Measurements from ENCODE around the gene KRTAP3-2. TPM values are rescaled to one million over a fixed set of nuclear protein-coding genes. Genes with fewer than 3 reads are reported as not detected.

Gene KRTAP3-2
- total RNA-seq, 1 donor from 2014 or later = not detected

GRCh38 chr17:40963838-40964237, 35.9 kb downstream of the KRTAP3-2 start:
- intact Hi-C loops (cut with micrococcal nuclease) = no loop called here

GRCh38 chr17:40962059-40962561, 37.6 kb downstream of the KRTAP3-2 start:
- intact Hi-C loops (cut with micrococcal nuclease) = no loop called here

DNA sequence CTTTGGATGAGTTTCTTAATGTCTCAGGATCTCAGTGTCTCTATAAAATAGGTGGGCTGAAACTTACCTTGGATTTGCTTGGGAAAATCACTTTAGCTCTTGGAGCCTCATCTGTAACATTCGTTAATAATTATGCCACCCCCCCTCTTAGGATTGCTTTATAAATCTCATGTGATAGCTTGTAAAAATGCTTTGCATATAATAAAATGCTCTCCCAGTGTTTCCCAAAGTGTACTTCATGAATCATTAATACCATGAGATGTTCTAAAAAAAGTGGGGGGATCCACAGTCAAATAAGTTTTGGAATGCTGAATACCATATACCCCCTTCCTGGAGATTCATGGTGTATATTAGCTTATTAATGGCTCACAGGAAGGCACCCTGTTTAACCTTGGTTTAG, 38.1 kb downstream of the KRTAP3-2 start:
- intact Hi-C loops (cut with micrococcal nuclease) = no loop called here

GRCh38 chr17:40960144-40960543, 39.6 kb downstream of the KRTAP3-2 start:
- intact Hi-C loops (cut with micrococcal nuclease) = no loop called here

GRCh38 chr17:40958086-40958953, 41.4 kb downstream of the KRTAP3-2 start:
- intact Hi-C loops (cut with micrococcal nuclease) = no loop called here

- intact Hi-C loops (cut with micrococcal nuclease) = no loop called here
Measured at GRCh38 chr17:40956401-40957254, 43.1 kb downstream of the KRTAP3-2 start.

DNA sequence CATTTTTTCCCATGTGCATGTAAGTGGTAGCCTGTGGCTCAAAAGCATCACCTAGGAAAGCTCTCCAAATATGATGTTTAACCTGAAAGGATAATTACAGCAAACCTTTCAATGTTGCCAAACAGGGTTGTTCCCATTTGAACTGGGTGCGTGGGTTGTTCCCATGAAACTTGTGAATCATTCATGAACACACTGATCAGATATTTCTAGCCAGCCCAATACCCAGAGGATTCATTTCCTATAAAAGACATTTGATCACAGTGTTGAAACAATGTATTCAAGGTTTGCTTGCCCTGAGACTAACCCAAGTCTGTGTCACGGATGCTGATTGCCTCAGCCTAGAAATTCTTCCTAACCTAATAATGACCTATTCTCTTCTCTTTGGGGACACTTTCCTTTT, 45.8 kb downstream of the KRTAP3-2 start:
- intact Hi-C loops (cut with micrococcal nuclease) = no loop called here

- intact Hi-C loops (cut with micrococcal nuclease) = no loop called here
Measured at GRCh38 chr17:40952661-40953060, 47.0 kb downstream of the KRTAP3-2 start.

GRCh38 chr17:40952154-40952553, 47.6 kb downstream of the KRTAP3-2 start:
- intact Hi-C loops (cut with micrococcal nuclease) = no loop called here

DNA sequence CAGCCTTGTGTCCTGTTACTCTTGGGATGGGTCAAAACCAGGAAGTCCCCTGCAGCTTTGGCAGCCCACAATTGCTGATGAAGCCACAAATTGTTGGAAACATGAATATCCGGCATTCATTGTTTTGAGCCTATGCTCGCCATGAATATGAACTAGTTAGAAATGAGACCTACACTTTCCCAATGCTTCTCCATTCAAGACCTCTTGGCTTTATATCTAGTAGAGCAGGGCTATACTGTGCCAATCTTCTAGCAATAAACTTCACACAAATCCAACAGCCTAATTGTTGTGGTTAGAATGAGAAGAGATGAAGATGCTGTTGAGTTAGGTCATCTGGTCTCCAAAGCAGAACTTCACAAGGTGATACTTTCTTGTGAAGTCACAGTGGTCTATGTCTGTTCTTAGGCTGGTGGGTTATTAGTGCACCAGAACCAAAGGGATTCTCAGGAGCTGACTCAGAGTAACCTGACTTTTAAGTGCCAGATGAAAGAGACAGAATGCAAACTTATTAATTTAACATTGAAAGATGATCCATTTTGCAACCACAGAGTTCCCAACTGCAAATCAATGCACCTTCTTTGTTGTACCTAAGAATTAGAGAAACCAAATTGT, 48.6 kb downstream of the KRTAP3-2 start:
- intact Hi-C loops (cut with micrococcal nuclease) = no loop called here

- intact Hi-C loops (cut with micrococcal nuclease) = no loop called here
Measured at GRCh38 chr17:40950176-40950575, 49.5 kb downstream of the KRTAP3-2 start.

DNA sequence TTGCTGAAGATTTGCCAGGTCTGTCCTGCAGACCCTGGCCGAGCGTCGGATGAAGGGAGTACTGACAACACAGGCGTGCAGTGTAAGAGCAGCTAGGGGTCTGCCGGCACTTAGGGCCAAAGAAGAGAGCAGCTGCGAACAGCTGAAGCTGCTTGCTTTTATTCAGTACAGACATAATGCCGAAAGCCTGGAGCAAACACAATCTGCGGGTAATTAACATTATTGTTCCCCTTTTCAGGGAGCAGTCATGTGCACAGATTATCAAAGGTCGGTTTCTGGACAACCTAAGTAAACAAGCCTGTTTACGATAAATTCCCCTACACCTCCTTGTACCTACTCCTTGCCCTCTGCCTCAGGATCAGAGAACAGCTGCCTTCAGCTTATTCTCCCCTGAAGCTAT, 50.3 kb downstream of the KRTAP3-2 start:
- intact Hi-C loops (cut with micrococcal nuclease) = no loop called here

Other genes starting within 250 kb of the KRTAP3-2 start
- gene KRT25, start 244.6 kb downstream of the KRTAP3-2 start, total RNA-seq = not detected in 2 replicates
- not detected in 2 replicates for gene KRT26, start 227.7 kb downstream of the KRTAP3-2 start, total RNA-seq
- gene KRT27, start 217.4 kb downstream of the KRTAP3-2 start, total RNA-seq = not detected in 2 replicates
- not detected in 2 replicates for gene KRT28, start 199.9 kb downstream of the KRTAP3-2 start, total RNA-seq
- gene KRT10, start 177.3 kb downstream of the KRTAP3-2 start, total RNA-seq = 29.9 and 32.8 TPM in 2 replicates
- gene KRT12, start 132.7 kb downstream of the KRTAP3-2 start, total RNA-seq = not detected in 2 replicates
- gene KRT20, start 114.7 kb downstream of the KRTAP3-2 start, total RNA-seq = not detected in 2 replicates
- not detected in 2 replicates for gene KRT23, start 62.3 kb downstream of the KRTAP3-2 start, total RNA-seq
- not detected in 2 replicates for gene KRT39, start 33.0 kb downstream of the KRTAP3-2 start, total RNA-seq
- gene KRT40, start 15.6 kb downstream of the KRTAP3-2 start, total RNA-seq = not detected in 2 replicates
- not detected in 2 replicates for gene KRTAP3-3, start 5.7 kb downstream of the KRTAP3-2 start, total RNA-seq
- gene KRTAP3-1, start 9.2 kb upstream of the KRTAP3-2 start, total RNA-seq = not detected in 2 replicates
- not detected in 2 replicates for gene KRTAP1-5, start 27.3 kb upstream of the KRTAP3-2 start, total RNA-seq
- not detected in 2 replicates for gene KRTAP1-4, start 30.3 kb upstream of the KRTAP3-2 start, total RNA-seq
- gene KRTAP1-3, start 35.0 kb upstream of the KRTAP3-2 start, total RNA-seq = not detected in 2 replicates
- not detected in 2 replicates for gene KRTAP1-1, start 41.5 kb upstream of the KRTAP3-2 start, total RNA-seq
- not detected in 2 replicates for gene KRTAP2-1, start 47.4 kb upstream of the KRTAP3-2 start, total RNA-seq
- not detected in 2 replicates for gene KRTAP2-2, start 55.3 kb upstream of the KRTAP3-2 start, total RNA-seq
- gene KRTAP2-3, start 60.2 kb upstream of the KRTAP3-2 start, total RNA-seq = not detected in 2 replicates
- gene KRTAP2-4, start 66.0 kb upstream of the KRTAP3-2 start, total RNA-seq = not detected in 2 replicates
- not detected in 2 replicates for gene KRTAP4-7, start 84.2 kb upstream of the KRTAP3-2 start, total RNA-seq
- not detected in 2 replicates for gene KRTAP4-8, start 98.2 kb upstream of the KRTAP3-2 start, total RNA-seq
- not detected in 2 replicates for gene KRTAP4-16, start 102.3 kb upstream of the KRTAP3-2 start, total RNA-seq
- not detected in 2 replicates for gene KRTAP4-9, start 105.5 kb upstream of the KRTAP3-2 start, total RNA-seq
- gene KRTAP4-11, start 118.5 kb upstream of the KRTAP3-2 start, total RNA-seq = not detected in 2 replicates
- gene KRTAP4-12, start 124.3 kb upstream of the KRTAP3-2 start, total RNA-seq = not detected in 2 replicates
- not detected in 2 replicates for gene KRTAP4-6, start 140.6 kb upstream of the KRTAP3-2 start, total RNA-seq
- not detected in 2 replicates for gene KRTAP4-5, start 149.9 kb upstream of the KRTAP3-2 start, total RNA-seq
- gene KRTAP4-4, start 160.8 kb upstream of the KRTAP3-2 start, total RNA-seq = not detected in 2 replicates
- gene KRTAP4-3, start 168.3 kb upstream of the KRTAP3-2 start, total RNA-seq = not detected in 2 replicates
- not detected in 2 replicates for gene KRTAP4-2, start 178.3 kb upstream of the KRTAP3-2 start, total RNA-seq
- gene KRTAP4-1, start 185.0 kb upstream of the KRTAP3-2 start, total RNA-seq = not detected in 2 replicates
- not detected in 2 replicates for gene KRTAP9-1, start 190.0 kb upstream of the KRTAP3-2 start, total RNA-seq
- not detected in 2 replicates for gene KRTAP9-2, start 226.7 kb upstream of the KRTAP3-2 start, total RNA-seq
- not detected in 2 replicates for gene KRTAP9-3, start 232.5 kb upstream of the KRTAP3-2 start, total RNA-seq
- gene KRTAP9-8, start 238.1 kb upstream of the KRTAP3-2 start, total RNA-seq = not detected in 2 replicates
- not detected in 2 replicates for gene KRTAP9-4, start 249.8 kb upstream of the KRTAP3-2 start, total RNA-seq

All from T-helper 2 cell treated with Interferon-gamma antibody and Interleukin-4, amounts not matched to agents 100 ng/mL and 5 ng/mL, for 36 hours (primary cell).